GM12801 (cell line): ENCODE measurements around the gene ANGPTL5.

Source experiments
- CTCF ChIP-seq: IDR thresholded peaks from one replicate; pipeline ENCODE4 v1.5.1; 2011; ENCODE audit warnings: control low read depth; ENCODE audit not compliant: insufficient read length; ENCODE audit errors: extremely low read depth

The ANGPTL5 gene

GRCh38 chr11:101916422-101916821 lies at the start of gene ANGPTL5:
TSS of gene ANGPTL5 (minus strand) at chr11:101916522. CDS start at chr11:101907909, 8,613 bp downstream.
- TF ChIP-seq CTCF, result no peak

- TF ChIP-seq CTCF, result no peak
Measured at GRCh38 chr11:101960231-101960630, 43.9 kb upstream of the ANGPTL5 start.

GRCh38 chr11:101955701-101956100 lies 39.4 kb upstream of the ANGPTL5 start:
- no peak for TF ChIP-seq CTCF

GRCh38 chr11:101955278-101955677 lies 39.0 kb upstream of the ANGPTL5 start:
- TF ChIP-seq CTCF, result no peak

- no peak for TF ChIP-seq CTCF
Measured at GRCh38 chr11:101949680-101950220, 33.4 kb upstream of the ANGPTL5 start.

- no peak for TF ChIP-seq CTCF
Measured at GRCh38 chr11:101945448-101945847, 29.1 kb upstream of the ANGPTL5 start.

- no peak for TF ChIP-seq CTCF
Measured at GRCh38 chr11:101944923-101945322, 28.6 kb upstream of the ANGPTL5 start.
